ENCODE results near the gene PLPP1.
A peak's percentile ranks its signal among the peaks of the same experiment; 100 is the strongest.

Gene PLPP1

DNA sequence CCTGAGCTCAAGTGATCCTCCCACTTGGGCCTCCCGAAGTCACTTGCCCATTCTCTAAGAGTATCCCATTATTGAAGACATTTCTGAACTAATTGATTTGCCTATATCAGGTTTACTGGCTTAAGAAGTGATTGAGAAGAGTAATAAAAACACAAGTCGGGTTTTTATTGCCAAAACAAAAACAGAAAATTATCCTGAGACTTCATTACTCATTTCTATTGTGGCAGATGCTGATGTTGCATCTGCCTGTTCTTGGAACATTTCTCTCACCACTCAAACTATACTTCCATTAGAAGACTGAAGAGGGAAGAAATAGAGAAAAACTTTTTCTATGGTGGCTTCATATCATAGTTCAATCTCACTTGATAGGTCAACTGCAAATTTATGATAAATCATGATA is 41.9 kb upstream of the PLPP1 start:
- TF ChIP-seq, protein P1, sequence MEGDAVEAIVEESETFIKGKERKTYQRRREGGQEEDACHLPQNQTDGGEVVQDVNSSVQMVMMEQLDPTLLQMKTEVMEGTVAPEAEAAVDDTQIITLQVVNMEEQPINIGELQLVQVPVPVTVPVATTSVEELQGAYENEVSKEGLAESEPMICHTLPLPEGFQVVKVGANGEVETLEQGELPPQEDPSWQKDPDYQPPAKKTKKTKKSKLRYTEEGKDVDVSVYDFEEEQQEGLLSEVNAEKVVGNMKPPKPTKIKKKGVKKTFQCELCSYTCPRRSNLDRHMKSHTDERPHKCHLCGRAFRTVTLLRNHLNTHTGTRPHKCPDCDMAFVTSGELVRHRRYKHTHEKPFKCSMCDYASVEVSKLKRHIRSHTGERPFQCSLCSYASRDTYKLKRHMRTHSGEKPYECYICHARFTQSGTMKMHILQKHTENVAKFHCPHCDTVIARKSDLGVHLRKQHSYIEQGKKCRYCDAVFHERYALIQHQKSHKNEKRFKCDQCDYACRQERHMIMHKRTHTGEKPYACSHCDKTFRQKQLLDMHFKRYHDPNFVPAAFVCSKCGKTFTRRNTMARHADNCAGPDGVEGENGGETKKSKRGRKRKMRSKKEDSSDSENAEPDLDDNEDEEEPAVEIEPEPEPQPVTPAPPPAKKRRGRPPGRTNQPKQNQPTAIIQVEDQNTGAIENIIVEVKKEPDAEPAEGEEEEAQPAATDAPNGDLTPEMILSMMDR (IDR thresholded peaks at IDR 0.05; ENCODE audit: low read depth, low read length), result no peak

DNA sequence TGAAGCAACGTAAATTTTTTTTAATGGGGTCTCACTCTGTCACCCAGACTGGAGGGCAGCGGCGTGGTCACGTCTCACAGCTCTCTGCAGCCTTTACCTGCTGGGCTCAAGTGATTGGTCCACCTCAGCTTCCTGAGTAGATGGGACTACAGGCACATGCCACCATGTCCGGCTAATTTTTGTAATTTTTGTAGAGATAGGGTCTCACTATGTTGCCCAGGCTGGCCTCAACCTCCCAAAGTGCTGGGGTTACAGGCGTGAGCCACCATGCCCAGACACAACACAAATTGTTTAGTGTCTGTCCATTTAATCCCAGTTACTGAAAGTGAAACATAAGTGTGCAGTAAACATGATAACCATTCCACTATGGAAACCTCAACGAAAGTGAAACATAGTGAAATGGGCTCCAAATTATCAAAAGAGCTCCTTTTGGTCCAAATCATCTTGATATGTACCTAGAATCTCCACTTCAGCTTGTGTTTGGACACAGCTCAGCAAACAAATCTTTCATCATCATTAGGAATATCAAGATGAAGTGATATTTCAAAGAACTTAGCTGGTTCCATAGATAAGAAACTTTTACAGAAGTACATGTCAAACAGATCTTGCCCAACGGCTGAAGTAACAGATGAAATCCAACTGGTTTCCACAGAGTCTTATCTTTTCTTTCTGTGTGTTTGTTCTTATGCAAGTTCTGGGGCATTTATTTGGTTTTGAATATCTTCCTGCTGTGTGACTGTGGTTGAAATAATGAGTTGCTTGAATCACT is 41.2 kb upstream of the PLPP1 start:
- H3K4me3 ChIP-seq (replicated peaks in 1 of 2; ENCODE audit: low read depth in 2 of 2, low read length in 2 of 2), result no peak overlapping the region
- peak; percentile 29 to 83 for DNase-seq (ENCODE audit: low read depth in 2 of 2)
- TF ChIP-seq, protein P1 (IDR thresholded peaks at IDR 0.05; ENCODE audit: low read depth, low read length), result no peak

More for the DNA sequence above, 41.9 kb upstream of the PLPP1 start:
- no peak for DNase-seq (ENCODE audit: low read depth in 2 of 2)
- H3K4me3 ChIP-seq (replicated peaks in 1 of 2; ENCODE audit: low read depth in 2 of 2, low read length in 2 of 2), result no peak overlapping the region

DNA sequence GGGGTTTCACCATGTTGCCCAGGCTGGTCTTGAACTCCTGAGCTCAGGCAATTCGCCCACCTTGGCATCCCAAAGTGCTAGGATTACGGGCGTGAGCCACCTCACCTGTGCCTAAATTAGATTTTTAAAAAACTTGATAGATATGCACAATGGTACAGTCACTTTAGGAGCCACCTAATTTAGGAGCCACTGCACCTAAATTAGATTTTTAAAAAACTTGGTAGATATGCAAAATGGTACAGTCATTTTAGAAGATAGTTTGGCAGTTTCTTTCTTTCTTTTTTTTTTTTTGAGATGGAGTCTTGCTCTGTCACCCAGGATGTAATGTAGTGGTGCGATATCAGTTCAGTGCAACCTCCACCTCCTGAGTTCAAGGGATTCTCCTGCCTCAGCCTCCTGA is 37.8 kb upstream of the PLPP1 start:
- DNase-seq (ENCODE audit: low read depth in 2 of 2), result no peak
- H3K4me3 ChIP-seq (replicated peaks in 1 of 2; ENCODE audit: low read depth in 2 of 2, low read length in 2 of 2), result no peak overlapping the region
- TF ChIP-seq, protein P1 (IDR thresholded peaks at IDR 0.05; ENCODE audit: low read depth, low read length), result no peak

DNA sequence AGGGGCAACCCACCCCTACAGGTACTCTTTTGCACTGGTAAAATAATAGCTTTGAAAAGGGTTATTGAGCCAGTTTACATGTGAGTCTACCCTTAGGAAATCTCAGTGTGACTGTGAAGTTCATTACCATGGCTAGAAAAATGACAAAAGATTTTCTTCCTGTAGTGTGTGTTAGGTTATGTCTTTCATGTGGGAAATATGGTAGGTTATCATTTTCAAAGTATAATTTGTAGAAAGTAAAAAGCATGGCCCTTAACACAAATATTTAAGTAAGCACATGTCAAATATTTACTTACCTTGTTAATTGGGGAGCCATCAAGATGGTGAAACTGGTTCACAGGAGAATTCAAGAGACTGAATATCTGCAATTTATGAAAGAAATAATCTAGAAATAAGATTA is 37.3 kb upstream of the PLPP1 start:
- no peak for DNase-seq (ENCODE audit: low read depth in 2 of 2)
- TF ChIP-seq, protein P1 (IDR thresholded peaks at IDR 0.05; ENCODE audit: low read depth, low read length), result no peak
- H3K4me3 ChIP-seq (replicated peaks in 1 of 2; ENCODE audit: low read depth in 2 of 2, low read length in 2 of 2), result no peak overlapping the region

DNA sequence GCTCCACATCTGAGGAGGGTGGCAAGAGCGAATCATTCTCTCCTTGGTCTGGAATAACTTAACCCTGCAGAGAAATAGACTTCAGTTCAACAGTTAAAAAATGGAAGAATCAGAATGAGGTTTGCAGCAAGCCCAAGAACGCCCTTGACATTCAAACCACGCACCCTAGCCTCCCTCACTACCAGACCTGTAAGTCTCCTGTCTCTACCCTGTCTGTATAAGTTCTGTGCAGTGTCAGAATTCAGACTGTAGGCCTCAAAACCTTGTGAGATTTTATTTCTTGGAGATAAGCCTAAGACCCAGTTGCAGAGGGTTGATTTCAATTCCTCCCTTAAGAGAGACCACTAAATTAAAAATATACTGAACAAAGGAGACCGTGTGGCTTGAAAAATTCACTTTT is 35.8 kb upstream of the PLPP1 start:
- TF ChIP-seq, protein P1 (IDR thresholded peaks at IDR 0.05; ENCODE audit: low read depth, low read length), result no peak
- no peak overlapping the region for H3K4me3 ChIP-seq (replicated peaks in 1 of 2; ENCODE audit: low read depth in 2 of 2, low read length in 2 of 2)
- no peak for DNase-seq (ENCODE audit: low read depth in 2 of 2)

DNA sequence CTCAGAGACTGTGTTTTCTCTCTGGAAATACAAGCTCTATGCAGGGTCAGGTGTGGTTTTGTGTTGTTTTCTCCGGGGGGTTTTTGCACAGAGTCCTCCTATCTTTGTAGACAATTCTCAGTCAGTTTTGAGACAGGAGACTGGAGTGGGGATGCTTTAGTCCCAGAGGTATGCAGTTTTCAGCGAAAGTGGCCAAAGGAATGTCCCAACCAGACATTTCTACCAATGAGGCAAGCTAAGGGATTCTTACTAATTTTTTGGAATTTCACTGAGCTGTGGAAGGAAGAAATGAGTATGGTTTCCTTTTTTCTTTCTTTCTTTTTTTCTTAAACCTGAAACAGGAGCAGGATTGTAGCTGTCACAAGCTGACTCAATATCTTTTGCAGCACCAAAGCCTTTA is 35.3 kb upstream of the PLPP1 start:
- H3K4me3 ChIP-seq (replicated peaks in 1 of 2; ENCODE audit: low read depth in 2 of 2, low read length in 2 of 2), result no peak overlapping the region
- peak in 1 of 2 donors; percentile 60 for DNase-seq (ENCODE audit: low read depth in 2 of 2)
- TF ChIP-seq, protein P1 (IDR thresholded peaks at IDR 0.05; ENCODE audit: low read depth, low read length), result no peak

DNA sequence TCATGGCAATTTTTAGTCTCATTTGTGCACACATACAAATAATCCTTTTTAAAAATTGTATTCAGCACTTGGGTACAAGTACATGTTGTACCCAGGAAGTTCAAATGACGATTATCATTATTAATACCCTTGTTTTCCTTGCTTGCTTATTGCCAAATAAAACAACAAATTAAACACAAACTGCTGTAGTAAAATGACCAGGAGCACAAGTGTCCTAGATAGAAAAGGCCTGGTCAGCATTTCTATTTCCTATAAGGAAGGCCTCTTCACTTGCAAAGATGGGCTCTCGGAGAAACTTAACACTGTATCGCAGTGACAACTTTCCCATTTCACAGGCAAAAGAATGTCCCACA is 34.7 kb upstream of the PLPP1 start:
- no peak overlapping the region for H3K4me3 ChIP-seq (replicated peaks in 1 of 2; ENCODE audit: low read depth in 2 of 2, low read length in 2 of 2)
- TF ChIP-seq, protein P1 (IDR thresholded peaks at IDR 0.05; ENCODE audit: low read depth, low read length), result no peak
- peak in 1 of 2 donors; percentile 37 for DNase-seq (ENCODE audit: low read depth in 2 of 2)
